Stimulated activated CD8-positive, alpha-beta memory T cell treated with anti-CD3 and anti-CD28 coated beads, Interleukin-7, amount 100 ng/mL, for 1 hour (primary cell): ENCODE results near the gene SRP68.
A peak's percentile ranks its signal among the peaks of the same experiment; 100 is the strongest.

Source experiments
- DNase-seq, 2 donors: peaks; one replicate each; pipeline ENCODE4 v3.0.0-alpha.2; 2020; ENCODE audit warnings: low read depth in 2 of 2

The SRP68 gene

DNA sequence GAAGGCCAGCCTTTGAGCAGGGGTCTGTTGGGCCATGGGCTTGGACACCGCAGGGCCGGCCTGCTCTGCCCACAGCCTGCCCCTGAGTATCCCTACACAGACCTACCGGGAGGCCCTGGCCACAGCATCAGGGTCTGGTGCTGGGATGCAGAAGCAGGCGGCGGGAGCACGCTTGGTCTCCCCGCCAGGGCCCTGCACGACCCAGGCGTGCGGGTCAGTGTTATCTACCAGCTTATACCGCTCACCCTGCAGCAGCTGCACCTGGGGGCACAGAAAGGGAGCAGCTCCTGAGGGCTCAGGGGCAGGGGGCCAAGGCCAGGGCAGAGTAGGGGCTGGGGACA is 54.0 kb downstream of the SRP68 start:
- DNase-seq = no peak

DNA sequence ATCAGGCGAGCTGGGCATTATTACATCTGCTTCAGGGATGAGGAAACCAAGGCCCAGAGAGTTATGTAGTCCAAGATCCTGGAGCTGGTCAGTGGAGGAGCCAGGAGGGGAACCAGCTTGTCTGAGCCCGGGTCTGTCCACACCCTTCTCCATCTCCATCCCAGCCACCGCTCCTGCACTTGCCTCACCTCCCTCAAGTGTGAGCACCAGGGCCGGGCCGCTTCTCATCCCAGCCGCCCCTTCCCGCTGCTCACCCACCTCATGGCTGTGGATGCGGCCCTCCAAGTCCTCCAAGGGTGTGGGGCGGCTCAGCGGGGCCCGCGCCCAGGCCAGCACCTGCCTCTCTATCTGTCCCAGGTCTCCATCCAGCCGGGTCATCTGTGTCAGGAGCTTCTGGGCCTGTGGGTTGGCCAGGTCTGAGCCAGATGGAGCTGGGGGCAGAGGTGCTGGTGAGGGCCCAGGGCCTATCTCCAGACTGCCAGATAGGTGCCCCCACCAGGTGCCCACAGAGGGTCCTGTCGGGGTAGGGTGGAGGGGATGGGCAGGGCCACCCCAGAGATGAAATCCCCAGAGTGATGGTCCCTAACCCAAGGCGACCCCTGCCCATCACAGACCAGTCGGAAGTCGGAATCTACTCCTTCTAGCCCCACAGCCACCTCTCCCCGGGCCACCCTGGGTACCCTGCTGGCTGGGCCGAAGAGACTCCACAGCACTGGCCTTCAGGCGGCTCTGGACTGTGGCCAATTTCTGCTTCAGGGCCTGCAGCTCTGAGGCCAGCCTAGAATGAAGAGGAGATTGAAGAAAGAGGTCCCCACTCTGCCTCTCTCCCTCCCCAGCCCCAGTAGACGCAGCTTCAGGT is 54.6 kb downstream of the SRP68 start:
- no peak for DNase-seq

DNA sequence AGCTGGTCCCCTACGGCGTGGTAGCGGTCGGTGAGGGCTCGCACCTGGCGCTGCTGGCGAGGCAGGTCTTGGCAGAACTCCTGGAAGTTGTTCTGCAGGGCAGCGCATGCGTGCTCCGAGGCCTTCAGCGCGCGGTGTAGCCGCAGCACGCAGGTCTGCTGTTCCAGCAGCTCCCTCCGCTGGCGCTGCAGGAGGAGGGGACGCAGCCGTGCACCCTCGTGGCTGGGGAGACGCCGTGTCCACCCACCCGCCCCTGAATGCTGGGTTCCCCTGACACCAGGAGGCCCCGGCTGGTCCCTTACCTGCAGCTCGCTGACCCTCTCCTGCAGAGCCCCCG is 57.4 kb downstream of the SRP68 start:
- no peak for DNase-seq

DNA sequence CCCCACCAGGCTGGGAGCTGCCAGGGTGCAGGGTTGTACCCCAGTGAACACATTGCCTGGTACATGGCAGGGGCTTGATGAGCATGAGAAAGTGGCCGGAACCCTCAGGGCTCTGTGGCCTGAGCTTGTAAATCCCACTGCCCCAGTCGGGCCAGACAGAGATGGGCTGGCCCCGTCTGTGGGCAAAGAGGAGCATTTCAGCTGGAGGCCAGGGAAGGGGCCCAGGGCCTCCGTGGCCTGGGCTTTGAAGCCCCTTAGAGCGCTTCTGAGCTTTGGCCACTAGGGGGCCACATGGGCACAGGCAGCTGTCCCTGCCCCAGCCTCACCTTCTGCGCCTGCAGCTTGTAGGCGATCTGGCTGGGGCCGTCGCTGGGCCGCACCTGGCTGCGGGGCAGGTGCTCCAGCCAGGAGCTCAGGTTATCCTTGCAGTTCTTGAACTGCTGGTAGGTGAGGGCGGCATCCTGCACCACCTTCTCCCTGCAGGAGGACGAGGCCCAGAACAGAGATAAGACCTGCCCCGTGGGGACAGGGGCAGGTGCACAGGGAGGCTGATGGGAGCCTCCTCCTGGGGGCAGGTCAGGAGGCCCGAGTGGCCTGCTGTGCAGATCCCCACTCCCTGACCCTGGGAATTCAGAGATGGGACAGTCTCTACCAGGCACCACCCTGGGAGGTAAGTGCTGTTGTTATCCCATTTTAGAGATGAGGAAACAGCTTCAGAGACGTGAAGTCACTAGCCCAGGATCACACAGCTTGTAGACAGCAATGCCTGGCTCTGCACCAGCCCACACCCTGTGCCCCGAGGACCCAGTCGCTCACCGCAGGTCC is 58.0 kb downstream of the SRP68 start:
- DNase-seq = peak; percentile 54 to 59

DNA sequence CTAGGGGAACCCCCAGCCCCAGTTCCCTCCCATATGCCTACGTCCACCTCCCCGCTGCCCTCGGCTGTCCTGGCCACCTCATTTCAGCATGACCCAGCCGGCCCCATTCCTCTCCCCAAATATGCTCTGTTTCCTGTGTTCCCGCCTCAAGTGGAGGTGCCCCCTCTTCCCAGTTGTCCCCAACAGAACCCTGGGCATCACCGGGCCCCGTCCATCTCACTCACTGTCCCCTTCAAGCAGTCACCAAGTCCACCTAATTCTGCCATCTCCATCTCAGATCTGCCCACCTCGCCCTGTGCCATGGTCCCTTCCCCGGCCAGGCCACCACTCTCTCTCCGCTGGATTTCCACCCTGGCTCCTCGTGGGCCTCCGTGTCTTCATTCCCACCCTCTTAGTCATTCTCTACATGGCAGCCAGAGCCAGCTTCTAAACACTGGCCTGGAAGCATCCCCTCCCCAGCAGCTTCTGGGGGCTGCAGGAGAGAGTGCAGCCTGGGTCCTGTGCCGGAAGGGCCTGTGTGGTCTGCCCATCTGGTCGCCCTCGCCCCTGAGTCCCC is 58.9 kb downstream of the SRP68 start:
- no peak for DNase-seq

DNA sequence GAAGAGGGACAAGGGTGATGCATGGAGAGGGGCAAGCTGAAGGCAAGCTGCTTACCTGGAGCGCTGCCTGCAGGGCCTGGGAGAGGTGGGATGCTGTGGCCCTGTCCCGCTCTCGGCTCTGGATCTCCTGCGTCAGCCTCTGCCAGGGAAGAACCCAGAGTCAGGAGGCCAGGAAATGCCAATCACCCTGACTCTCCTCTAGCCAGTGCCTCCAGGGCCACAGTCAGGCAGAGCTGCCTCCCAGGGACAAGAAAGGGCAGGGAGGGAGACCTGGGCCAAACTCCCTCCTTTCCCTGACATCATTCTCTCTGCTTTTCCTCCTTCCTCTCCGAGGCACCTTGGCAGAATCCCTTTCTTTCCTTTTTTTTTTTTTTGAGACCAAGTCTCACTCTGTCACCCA is 60.4 kb downstream of the SRP68 start:
- no peak for DNase-seq

DNA sequence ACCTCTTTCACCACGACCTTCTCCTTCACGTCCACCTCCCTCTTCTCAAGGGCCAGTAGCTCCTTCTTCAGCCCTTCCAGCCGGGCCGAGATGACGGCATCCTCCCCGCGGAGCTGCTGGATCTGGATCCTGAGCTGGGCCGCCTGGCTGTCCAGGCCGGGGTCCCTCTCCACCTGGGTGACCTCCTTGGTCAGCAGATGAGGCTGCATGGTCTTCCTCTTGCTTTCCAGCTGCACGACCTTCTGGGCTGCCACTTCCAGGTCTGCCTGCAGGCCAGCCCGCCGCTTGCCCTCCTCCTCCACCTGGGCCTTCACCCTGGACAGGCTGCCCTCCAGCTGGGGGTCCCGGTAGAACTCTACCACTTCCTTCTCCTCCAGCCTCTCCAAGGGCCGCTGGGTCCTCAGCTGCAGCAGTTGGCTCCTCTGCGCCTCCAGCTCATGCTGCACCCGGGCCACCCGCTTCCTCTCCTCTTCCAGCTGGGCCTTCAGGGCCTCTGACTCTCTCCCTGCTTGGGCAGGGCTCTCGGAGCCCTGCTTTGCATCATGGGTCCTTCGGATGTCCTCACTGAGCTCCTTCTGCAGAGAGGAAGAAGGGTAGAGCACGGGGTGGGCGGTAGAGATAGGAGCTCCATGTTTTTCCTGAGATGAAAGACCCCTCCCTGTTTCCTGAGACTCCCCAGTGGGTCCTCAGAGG is 62.2 kb downstream of the SRP68 start:
- DNase-seq = no peak

DNA sequence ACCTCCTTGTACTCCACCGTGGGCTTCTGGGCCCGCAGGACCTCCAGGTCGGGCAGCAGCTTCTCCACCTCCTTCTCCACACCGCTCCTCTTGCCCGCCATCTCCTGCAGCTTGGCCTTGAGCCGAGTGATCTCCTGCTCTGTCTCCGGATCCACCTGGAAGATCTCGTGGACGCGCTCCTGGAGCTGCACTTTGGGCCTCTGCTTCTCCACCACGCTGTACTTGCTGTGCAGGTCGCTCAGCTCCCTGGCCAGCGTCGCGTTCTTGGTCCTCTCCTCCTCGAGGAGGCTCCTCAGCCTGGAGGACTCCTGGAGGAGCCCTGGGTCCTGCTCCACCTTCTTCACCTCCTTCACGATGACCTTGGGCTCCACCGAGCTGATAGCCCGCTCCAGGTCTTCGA is 62.9 kb downstream of the SRP68 start:
- no peak for DNase-seq

DNA sequence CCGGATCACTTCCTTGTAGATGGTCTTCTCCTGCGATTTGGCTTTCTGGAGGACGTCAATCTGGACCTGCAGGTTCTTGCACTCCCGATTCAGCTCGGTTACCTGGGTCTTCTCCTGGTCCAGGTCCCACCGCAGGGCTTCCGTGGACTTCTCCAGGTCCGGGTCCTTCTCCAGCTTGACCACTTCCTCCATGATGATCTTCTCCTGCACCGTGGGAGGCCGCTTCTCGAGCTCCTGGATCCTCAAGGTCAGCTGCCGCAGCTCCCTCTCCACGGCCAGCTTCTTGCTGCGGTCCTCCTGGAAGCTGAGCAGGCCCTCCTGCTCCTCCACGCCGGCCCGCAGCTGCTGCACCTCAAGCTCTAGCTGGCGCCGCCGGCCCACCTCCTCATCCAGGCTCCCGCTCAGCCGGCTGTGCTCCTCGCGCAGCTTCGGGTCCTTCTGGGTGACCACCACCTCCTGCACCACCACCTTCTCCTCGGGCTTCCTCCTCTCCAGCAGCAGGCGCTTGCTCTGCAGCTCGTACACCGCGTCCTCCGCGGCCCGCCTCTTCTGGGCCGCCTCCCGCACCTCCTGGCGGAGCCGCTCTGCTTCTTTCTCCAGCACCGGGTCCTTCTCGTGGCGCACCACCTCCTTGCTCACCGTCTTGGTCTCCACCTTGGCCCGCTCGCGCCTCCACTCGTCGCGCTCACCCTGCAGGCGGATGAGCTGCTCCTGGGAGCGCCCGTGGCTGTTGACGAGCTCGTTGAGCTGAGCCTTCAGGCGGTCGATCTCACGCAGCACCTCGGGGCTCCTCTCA is 63.5 kb downstream of the SRP68 start:
- no peak for DNase-seq

DNA sequence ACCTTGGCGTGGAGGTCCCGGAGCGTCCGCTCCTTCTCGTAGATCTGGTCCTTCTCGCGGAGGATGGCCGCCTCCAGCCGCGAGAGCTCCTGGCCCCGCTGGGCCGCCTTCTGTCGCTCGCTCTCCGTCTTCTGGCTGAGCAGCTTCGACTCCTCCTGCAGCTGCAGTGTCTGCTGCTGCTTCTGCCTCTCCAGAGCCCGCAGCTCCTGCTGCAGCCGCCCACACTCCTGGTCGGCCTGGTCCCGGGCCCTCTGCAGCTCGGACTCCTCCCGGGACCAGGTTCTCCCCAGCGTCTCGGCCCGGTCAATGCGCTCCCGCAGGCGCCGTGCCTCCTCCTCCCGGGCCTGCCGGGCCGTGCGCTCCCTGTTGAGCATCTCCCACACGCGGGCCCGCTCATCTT is 64.1 kb downstream of the SRP68 start:
- DNase-seq = no peak

DNA sequence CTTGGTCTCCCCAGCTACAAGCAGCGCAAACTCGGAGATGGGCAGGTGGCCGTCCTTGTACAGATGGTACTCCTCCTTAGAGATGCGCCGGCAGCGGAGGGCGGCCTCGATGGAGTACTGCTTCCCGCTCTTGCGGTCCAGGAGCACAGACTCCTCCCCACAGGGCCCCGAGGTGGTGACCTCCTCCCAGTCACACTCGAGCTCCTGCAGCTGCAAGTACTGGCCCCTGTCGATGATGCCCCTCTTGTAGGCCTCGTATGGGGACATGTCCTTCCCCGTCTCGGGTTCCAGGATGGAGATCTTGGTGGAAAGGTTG is 64.5 kb downstream of the SRP68 start:
- DNase-seq = no peak

DNA sequence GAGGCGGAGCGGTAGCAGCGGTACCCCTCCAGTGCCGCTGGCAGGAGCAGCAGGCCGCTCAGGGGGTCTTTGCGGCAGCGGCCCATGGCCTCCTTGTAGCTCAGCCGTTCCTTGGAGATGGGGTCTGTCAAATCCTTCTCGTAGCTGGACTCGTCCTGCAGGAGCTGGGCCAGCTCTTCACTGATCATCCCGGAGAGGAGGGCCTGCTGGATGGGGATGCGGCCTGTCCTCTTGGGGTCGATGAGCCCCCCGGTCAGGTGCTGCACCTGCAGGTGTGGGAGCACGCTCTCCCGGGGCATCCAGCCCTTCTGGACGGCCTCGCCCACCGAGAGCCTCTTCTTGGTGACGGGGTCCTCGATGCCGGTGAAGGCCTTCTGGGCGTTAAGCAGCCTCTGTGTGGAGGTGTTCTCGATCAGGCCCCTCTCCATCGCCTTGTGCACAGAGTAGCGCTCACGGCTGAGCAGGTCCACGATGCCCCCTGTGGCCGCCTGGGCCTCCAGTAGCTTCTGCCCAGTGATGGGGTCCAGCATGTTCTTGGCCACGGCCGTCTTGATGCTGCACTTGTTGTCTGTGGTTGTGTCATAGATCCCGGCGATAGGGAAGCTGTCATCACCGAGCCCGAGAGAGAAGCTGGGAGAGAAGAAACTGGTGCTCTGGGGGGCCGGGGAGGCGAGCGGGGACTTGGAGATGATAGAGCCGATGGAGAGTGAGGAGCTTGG is 65.0 kb downstream of the SRP68 start:
- no peak for DNase-seq

DNA sequence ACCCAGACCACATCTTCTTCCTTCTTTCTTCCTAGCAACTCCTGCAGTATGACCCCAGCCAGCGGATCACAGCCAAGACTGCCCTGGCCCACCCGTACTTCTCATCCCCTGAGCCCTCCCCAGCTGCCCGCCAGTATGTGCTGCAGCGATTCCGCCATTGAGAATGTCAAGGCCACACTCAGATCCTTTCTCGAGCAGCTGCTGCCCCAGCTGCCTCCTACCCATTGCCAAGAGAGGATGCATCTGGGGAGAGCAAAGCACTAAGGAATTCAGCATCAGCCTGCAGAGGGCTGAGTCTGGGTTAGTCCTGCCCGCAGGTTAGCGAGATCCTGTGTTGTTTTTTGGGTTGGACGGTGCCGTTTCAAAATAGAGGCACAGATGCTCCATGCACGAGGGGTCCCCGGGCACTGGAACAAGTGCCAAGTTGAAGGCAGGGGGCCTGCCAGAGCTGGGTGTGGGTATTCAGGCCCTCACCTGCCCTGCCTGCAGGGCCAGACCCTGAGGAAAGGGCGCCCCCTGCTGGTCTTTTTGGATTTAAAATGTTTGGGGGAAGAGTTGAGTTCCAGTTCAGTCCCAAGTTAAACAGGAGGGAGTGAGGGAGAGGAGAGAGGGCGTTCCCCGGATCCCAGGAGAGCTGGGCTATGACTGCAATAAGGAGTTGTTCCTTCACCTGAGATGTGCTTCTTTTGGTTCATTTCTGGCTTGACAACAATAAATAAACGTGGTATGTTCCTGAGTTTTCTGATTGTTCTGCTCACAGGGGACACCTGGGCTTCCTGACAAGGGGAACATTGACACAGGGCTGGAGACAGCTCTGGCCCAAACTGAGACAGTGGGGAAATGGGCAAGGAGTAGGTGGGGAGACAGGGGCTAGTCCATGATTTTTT is 66.8 kb downstream of the SRP68 start:
- peak; percentile 55 to 78 for DNase-seq

DNA sequence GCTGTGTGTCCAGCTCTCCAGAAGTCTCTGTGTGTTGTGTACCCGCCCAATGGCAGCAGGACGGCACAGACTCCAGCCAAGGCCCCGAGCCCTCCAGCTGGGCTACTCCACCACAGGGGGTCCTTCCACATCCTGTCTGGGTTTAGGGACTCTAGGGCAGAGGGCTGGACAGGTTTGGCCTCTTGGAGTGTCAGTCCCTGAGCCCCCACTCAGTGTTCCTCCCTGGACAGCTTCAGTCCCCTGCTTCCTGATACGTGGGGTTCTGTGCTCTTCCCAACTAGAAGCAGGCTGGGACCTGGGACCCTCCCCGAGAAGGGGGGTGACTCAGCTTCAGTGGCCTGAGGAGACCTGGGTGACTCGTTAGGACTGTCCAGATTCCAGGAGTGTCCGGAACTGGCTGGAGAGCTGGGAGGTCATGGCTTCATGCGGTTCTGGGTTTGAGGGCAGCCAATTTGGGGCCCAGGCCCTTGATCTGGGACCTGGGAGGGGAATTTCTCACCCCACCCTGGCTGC is 67.5 kb downstream of the SRP68 start:
- no peak for DNase-seq

DNA sequence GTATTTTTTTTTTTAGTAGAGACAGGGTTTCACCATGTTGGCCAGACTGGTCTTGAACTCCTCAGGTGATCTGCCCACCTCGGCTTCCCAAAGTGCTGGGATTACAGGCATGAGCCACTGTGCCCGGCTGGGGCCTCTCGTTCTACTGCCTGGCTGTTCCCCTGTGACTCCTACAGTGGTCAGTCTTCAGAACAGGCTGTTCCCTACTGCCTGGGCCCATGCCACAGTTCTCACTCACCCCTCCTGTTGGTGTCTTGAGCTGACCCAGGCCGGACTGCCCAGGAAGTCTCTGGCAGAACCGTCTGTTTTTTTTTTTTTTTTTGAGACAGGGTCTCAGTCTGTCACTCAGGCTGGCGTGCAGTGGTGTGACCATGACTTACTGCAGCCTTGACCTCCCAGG is 68.4 kb downstream of the SRP68 start:
- no peak for DNase-seq

DNA sequence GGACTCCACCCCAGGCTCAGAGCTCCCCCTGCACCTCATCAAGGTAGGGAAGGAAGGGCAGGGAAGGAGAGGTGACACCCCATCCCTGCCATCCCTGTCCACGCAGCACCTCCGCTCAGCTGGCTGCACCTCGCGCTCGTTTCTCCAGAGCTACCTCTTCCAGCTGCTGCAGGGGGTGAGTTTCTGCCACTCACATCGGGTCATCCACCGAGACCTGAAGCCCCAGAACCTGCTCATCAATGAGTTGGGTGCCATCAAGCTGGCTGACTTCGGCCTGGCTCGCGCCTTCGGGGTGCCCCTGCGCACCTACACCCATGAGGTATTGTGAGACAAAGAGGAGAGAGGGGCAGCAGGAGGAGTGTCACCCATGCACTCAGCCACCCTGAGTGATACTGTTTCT is 70.2 kb downstream of the SRP68 start:
- DNase-seq = no peak

DNA sequence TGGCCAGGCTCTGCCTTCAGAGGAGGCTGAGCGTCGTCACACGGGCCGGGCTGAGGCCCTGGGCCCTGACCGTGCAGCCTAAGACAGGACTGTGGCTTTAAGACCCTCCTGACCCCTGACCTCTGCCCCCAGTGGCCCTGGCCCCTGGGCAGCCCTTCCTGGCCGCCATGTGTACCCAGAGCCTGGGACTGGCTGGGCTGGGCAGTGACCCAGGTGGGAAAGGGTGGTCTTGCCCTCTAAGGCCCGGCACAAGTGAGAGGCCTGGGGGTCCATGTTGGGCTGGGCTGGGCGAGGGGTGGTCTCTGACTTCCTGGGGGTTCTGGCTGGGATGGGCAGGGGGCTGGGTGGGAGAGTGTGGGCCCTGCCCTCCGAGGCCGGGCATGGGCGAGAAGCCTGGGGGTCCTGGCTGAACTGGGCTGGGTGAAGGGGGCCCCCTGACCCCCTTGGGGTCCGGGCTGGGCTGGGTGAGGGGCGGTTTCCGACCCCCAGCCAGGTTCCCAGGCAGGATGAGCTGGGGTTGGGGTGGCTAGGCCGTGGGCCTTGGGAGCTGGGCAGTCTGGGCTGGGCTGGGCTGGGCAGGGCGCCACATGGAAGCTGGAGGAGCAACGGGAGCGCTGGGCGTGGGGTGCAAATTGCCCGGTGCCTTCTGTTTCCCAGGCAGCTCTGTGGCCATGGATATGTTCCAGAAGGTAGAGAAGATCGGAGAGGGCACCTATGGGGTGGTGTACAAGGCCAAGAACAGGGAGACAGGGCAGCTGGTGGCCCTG is 71.4 kb downstream of the SRP68 start, which contains the start of gene CDK3:
TSS of gene CDK3 (plus strand) at position 101 of the 767 bp plus-strand sequence. CDS start at position 672, 571 bp downstream.
- no peak for DNase-seq

DNA sequence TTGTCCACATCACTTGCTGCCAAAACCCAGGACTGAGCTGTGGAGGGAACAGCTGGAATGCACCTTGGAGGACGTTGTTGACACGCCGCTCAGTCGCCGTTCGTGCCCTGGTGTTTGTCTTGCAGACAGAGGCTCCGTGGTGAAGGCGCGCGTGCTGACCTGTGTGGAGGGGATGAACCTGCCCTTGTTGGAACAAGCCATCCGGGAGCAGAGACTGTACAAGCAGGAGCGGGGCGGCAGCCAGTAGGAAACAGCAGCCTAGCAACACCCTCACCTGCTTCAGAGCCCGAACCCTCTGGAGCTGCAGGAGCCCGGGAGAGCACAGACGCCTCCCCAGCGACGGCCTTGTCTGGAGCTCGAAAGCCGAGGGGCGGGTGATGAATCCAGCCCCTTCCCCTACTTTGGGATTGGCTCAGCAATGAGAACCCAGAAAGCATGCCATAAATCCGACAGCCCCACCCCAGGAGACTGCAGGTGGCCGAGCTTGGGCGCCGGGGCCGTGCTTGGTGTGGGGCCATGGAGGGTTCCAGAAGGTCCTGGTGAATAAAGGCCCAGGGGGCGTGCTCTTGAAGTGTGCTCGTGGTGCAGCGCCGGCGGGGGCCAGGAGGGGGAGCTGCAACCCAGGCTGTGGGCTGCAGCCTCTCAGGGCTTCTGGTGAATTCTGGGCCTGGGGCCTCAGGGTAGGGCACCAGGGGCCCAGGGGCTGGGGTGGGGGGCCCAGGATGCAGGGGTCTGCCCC is 72.1 kb downstream of the SRP68 start:
- DNase-seq = peak in 1 of 2 donors; percentile 29
